Measurements from ENCODE around the gene TBC1D22A.

The TBC1D22A gene

DNA sequence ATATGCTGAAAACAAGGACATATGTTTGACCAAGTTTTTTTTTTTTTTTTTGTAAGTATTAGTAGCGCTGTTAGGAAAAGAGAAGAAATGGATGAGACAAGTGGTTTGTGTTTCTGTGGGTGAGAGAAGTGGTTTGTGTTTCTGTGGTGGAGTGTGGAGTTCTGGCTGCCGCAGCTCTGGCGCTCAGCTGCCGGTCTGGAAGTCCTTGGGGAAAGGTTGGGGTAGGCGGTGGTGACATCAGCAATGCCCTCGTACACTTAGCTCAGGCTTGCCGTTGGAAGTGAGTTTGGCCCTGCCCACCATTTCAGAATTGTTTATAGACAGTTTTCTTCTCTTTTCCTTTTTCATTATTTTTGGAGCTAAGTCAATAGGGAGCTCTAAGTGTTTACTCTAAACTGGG is 116.6 kb downstream of the TBC1D22A start:
- no peak for ATAC-seq

DNA sequence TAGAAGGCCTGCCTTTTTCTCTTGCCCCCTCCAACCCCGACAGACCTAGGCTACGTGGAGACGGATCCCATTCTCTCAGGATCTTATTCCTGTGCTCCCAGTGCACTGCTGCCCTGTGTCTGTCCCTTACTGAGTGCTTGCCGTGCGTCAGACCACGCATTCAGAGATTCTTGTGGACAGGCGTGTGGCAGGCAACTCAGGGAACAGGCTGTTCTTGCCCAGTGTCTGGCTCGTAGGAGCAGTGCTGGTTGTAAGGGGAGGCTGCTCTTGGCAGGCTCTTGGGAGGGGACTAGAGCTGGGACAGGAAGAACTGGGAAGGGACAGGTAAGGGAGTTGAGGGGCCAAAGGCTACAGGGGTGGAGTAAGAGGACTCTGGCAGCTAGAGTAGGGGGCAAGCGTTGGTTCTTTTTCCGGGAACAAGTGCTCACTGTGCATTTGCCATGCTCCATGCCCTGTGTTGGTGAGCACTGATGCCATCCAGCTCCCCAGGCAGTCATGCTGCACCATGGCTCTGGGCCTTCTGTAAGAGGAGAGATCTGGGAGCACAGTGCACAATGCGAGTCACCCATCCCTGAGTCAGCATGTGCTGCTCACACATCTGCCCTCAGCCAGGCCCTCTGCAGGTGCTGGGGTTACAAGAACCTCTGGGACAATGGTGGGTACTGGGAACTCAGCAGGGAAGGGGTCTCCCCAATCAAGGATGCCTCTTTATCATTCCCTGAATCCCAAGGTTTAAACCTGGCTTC is 119.1 kb downstream of the TBC1D22A start:
- peak; percentile 58; the same call in 2 of the 3 replicates for ATAC-seq
- TF ChIP-seq, protein P1, sequence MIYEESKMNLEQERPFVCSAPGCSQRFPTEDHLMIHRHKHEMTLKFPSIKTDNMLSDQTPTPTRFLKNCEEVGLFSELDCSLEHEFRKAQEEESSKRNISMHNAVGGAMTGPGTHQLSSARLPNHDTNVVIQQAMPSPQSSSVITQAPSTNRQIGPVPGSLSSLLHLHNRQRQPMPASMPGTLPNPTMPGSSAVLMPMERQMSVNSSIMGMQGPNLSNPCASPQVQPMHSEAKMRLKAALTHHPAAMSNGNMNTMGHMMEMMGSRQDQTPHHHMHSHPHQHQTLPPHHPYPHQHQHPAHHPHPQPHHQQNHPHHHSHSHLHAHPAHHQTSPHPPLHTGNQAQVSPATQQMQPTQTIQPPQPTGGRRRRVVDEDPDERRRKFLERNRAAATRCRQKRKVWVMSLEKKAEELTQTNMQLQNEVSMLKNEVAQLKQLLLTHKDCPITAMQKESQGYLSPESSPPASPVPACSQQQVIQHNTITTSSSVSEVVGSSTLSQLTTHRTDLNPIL (CRISPR knock-in tag; IDR thresholded peaks at IDR 0.05; ENCODE audit: low read depth) = no peak
- no peak for TF ChIP-seq ISL1 (CRISPR knock-in tag; IDR thresholded peaks at IDR 0.05)
- TF ChIP-seq, protein P2, sequence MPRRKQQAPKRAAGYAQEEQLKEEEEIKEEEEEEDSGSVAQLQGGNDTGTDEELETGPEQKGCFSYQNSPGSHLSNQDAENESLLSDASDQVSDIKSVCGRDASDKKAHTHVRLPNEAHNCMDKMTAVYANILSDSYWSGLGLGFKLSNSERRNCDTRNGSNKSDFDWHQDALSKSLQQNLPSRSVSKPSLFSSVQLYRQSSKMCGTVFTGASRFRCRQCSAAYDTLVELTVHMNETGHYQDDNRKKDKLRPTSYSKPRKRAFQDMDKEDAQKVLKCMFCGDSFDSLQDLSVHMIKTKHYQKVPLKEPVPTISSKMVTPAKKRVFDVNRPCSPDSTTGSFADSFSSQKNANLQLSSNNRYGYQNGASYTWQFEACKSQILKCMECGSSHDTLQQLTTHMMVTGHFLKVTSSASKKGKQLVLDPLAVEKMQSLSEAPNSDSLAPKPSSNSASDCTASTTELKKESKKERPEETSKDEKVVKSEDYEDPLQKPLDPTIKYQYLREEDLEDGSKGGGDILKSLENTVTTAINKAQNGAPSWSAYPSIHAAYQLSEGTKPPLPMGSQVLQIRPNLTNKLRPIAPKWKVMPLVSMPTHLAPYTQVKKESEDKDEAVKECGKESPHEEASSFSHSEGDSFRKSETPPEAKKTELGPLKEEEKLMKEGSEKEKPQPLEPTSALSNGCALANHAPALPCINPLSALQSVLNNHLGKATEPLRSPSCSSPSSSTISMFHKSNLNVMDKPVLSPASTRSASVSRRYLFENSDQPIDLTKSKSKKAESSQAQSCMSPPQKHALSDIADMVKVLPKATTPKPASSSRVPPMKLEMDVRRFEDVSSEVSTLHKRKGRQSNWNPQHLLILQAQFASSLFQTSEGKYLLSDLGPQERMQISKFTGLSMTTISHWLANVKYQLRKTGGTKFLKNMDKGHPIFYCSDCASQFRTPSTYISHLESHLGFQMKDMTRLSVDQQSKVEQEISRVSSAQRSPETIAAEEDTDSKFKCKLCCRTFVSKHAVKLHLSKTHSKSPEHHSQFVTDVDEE (CRISPR knock-in tag; IDR thresholded peaks at IDR 0.05) = no peak
- no peak for TF ChIP-seq ZC3H10 (CRISPR knock-in tag; IDR thresholded peaks at IDR 0.05)
- TF ChIP-seq ZNF565 (CRISPR knock-in tag; conservative IDR thresholded peaks at IDR 0.05; ENCODE audit: low read depth) = no peak
- TF ChIP-seq ZFP3 (CRISPR knock-in tag; IDR thresholded peaks at IDR 0.05) = no peak
- no peak for TF ChIP-seq ARNTL (CRISPR knock-in tag; IDR thresholded peaks at IDR 0.05; ENCODE audit: borderline replicate concordance, low read depth)
- TF ChIP-seq ZNF70 (CRISPR knock-in tag; IDR thresholded peaks at IDR 0.05) = no peak
- TF ChIP-seq BACH2 (CRISPR knock-in tag; IDR thresholded peaks at IDR 0.05; ENCODE audit: borderline replicate concordance) = no peak
- no peak for TF ChIP-seq TOX (CRISPR knock-in tag; IDR thresholded peaks at IDR 0.05; ENCODE audit: borderline replicate concordance)
- TF ChIP-seq ZNF8 (CRISPR knock-in tag; IDR thresholded peaks at IDR 0.05) = no peak
- TF ChIP-seq OSR1 (CRISPR knock-in tag; IDR thresholded peaks at IDR 0.05) = no peak
- no peak for TF ChIP-seq RARB (CRISPR knock-in tag; IDR thresholded peaks at IDR 0.05)
- TF ChIP-seq, protein P3, sequence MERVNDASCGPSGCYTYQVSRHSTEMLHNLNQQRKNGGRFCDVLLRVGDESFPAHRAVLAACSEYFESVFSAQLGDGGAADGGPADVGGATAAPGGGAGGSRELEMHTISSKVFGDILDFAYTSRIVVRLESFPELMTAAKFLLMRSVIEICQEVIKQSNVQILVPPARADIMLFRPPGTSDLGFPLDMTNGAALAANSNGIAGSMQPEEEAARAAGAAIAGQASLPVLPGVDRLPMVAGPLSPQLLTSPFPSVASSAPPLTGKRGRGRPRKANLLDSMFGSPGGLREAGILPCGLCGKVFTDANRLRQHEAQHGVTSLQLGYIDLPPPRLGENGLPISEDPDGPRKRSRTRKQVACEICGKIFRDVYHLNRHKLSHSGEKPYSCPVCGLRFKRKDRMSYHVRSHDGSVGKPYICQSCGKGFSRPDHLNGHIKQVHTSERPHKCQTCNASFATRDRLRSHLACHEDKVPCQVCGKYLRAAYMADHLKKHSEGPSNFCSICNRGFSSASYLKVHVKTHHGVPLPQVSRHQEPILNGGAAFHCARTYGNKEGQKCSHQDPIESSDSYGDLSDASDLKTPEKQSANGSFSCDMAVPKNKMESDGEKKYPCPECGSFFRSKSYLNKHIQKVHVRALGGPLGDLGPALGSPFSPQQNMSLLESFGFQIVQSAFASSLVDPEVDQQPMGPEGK (CRISPR knock-in tag; IDR thresholded peaks at IDR 0.05; ENCODE audit: borderline replicate concordance) = no peak
- TF ChIP-seq PPARA (CRISPR knock-in tag; IDR thresholded peaks at IDR 0.05; ENCODE audit: borderline replicate concordance) = no peak
- TF ChIP-seq SNAI2 (CRISPR knock-in tag; IDR thresholded peaks at IDR 0.05) = no peak

More for the DNA sequence above, 116.6 kb downstream of the TBC1D22A start:
- TF ChIP-seq, protein P4, sequence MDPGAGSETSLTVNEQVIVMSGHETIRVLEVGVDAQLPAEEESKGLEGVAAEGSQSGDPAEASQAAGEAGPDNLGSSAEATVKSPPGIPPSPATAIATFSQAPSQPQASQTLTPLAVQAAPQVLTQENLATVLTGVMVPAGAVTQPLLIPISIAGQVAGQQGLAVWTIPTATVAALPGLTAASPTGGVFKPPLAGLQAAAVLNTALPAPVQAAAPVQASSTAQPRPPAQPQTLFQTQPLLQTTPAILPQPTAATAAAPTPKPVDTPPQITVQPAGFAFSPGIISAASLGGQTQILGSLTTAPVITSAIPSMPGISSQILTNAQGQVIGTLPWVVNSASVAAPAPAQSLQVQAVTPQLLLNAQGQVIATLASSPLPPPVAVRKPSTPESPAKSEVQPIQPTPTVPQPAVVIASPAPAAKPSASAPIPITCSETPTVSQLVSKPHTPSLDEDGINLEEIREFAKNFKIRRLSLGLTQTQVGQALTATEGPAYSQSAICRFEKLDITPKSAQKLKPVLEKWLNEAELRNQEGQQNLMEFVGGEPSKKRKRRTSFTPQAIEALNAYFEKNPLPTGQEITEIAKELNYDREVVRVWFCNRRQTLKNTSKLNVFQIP (CRISPR knock-in tag; IDR thresholded peaks at IDR 0.05; ENCODE audit: borderline replicate concordance, low read depth) = no peak
- no peak for TF ChIP-seq SNAI2 (CRISPR knock-in tag; IDR thresholded peaks at IDR 0.05)
- TF ChIP-seq ISL1 (CRISPR knock-in tag; IDR thresholded peaks at IDR 0.05) = no peak

DNA sequence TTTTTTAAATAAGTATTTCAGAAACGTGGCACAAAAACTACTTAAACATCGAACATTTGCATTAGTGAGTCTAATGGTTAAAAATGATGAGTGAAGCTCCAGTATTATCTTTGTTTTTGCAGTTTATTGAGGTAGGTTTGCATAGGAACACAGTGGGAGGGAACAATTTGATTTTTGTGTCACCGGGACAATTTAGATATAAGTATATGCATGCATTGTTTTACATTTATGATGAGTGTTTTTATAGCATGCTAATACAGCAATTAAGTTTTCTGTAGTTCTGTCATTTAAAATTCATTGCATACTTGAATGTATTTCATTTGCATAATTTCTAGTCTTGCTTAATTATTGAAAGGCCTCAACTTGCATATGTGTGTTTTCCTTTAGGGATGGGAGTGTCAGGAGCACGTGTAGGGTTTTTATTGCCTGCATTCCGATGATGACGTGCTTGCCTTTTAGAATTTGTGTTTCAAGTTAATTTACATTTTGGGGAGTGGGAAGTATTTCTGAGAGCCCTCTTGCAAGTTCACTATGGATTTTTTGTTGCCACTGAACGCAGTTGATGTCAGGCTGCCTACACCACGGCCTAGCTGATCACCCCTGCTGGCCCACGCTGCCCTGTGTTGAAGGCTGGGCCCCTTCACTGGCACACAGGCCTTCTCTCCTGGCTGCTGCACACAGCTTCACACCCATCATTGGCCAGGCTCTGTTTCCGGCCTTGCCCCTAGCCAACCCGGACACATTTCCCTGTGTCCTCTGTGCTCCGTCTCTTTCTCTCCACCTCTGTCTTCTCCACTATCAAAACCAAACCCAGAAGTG is 120.9 kb downstream of the TBC1D22A start:
- ATAC-seq = no peak
- TF ChIP-seq ZNF8 (CRISPR knock-in tag; IDR thresholded peaks at IDR 0.05) (no peak), TOX (CRISPR knock-in tag; IDR thresholded peaks at IDR 0.05; ENCODE audit: borderline replicate concordance) (no peak), PPARA (CRISPR knock-in tag; IDR thresholded peaks at IDR 0.05; ENCODE audit: borderline replicate concordance) (no peak), ZNF70 (CRISPR knock-in tag; IDR thresholded peaks at IDR 0.05) (no peak), BACH2 (CRISPR knock-in tag; IDR thresholded peaks at IDR 0.05; ENCODE audit: borderline replicate concordance) (no peak), ZFP3 (CRISPR knock-in tag; IDR thresholded peaks at IDR 0.05) (no peak)
- TF ChIP-seq, protein P4 (CRISPR knock-in tag; IDR thresholded peaks at IDR 0.05; ENCODE audit: borderline replicate concordance, low read depth) = no peak
- TF ChIP-seq, protein P1 (CRISPR knock-in tag; IDR thresholded peaks at IDR 0.05; ENCODE audit: low read depth) = no peak
- TF ChIP-seq, protein P2 (CRISPR knock-in tag; IDR thresholded peaks at IDR 0.05) = no peak
- TF ChIP-seq, protein P3 (CRISPR knock-in tag; IDR thresholded peaks at IDR 0.05; ENCODE audit: borderline replicate concordance) = no peak
